Neural cell (in vitro differentiated cells): ENCODE data around the gene TMPRSS2. TPM values are rescaled to one million over a fixed set of nuclear protein-coding genes. Genes with fewer than 3 reads are reported as not detected.

Experiments used
- H2AFZ ChIP-seq: fragments of 200-600, 300-800 bp; sonication (generic), shearing (Covaris generic); 2 replicates; pipeline ENCODE4 v1.6.0; 2014; ENCODE audit warnings: low read depth, mild to moderate bottlenecking, antibody characterized with exemption, low read length, moderate library complexity
- H3F3A ChIP-seq: fragments of 200-600 bp; shearing (Covaris generic); 2 replicates; pipeline ENCODE4 v1.6.1; 2016; ENCODE audit warnings: mild to moderate bottlenecking, moderate library complexity, mixed read lengths, antibody characterized with exemption, low read length; ENCODE audit not compliant: insufficient read depth, poor library complexity, severe bottlenecking
- H3K27ac ChIP-seq: fragments of 200-600, 300-800 bp; sonication (generic), shearing (Covaris generic); 2 replicates; pipeline ENCODE4 v1.5.1; 2014; ENCODE audit warnings: mild to moderate bottlenecking, low read length, moderate library complexity
- H3K27me3 ChIP-seq: fragments of 300-800, 200-600 bp; sonication (generic), shearing (Covaris generic); 2 replicates; pipeline ENCODE4 v1.6.0; 2014; ENCODE audit warnings: mild to moderate bottlenecking, low read depth, low read length, moderate library complexity; ENCODE audit not compliant: insufficient read depth
- H3K36me3 ChIP-seq: fragments of 300-800, 200-600 bp; sonication (generic), shearing (Covaris generic); 2 replicates; pipeline ENCODE4 v1.5.1; 2014; ENCODE audit warnings: mild to moderate bottlenecking, antibody characterized with exemption, low read length, moderate library complexity; ENCODE audit not compliant: insufficient read depth
- H3K4me2 ChIP-seq: fragments of 300-800, 200-600 bp; sonication (generic), shearing (Covaris generic); 2 replicates; pipeline ENCODE4 v1.6.0; 2014; ENCODE audit warnings: mild to moderate bottlenecking, low read length
- H3K4me3 ChIP-seq: fragments of 300-800, 200-600 bp; sonication (generic), shearing (Covaris generic); 2 replicates; pipeline ENCODE4 v1.5.1; 2014; ENCODE audit warnings: mild to moderate bottlenecking, low read length, moderate library complexity
- H3K79me2 ChIP-seq: fragments of 200-600 bp; shearing (Covaris generic); replicated peaks from 2 replicates; pipeline ENCODE4 v1.6.0; 2014; ENCODE audit warnings: mild to moderate bottlenecking, low read length, moderate library complexity; ENCODE audit not compliant: insufficient read depth
- H3K9ac ChIP-seq: fragments of 300-800, 200-600 bp; sonication (generic), shearing (Covaris generic); 2 replicates; pipeline ENCODE4 v1.6.1; 2016; ENCODE audit warnings: mild to moderate bottlenecking, low read length, mixed read lengths
- H3K9me2 ChIP-seq: fragments of 200-600 bp; shearing (Covaris generic); 2 replicates; pipeline ENCODE4 v1.6.1; 2016; ENCODE audit warnings: mild to moderate bottlenecking, low read length, mixed read lengths; ENCODE audit not compliant: insufficient read depth
- H3K9me3 ChIP-seq: fragments of 200-600, 300-800 bp; sonication (generic), shearing (Covaris generic); 2 replicates; pipeline ENCODE4 v1.6.1; 2016; ENCODE audit warnings: mild to moderate bottlenecking, mixed run types, low read length, moderate library complexity, mixed read lengths
- H4K20me1 ChIP-seq: fragments of 200-600 bp; shearing (Covaris generic); 2 replicates; pipeline ENCODE4 v1.6.1; 2016; ENCODE audit warnings: mild to moderate bottlenecking, mixed run types; ENCODE audit not compliant: insufficient read depth
- CTCF ChIP-seq: fragments of 450-650 bp; IDR thresholded peaks from 2 replicates; pipeline ENCODE4 v1.5.1; 2014; ENCODE audit warnings: antibody characterized with exemption, mild to moderate bottlenecking, moderate library complexity; ENCODE audit not compliant: poor library complexity, severe bottlenecking
- EP300 ChIP-seq: fragments of 450-650 bp; conservative IDR thresholded peaks from 2 replicates; pipeline ENCODE4 v1.6.1; 2014; ENCODE audit warnings: antibody characterized with exemption, mild to moderate bottlenecking, moderate library complexity; ENCODE audit not compliant: poor library complexity, severe bottlenecking
- EZH2 ChIP-seq: fragments of 200-600, 300-800 bp; shearing (Covaris generic), sonication (generic); IDR thresholded peaks from 2 replicates; pipeline ENCODE4 v1.6.1; 2014; ENCODE audit warnings: antibody characterized with exemption, low read length, borderline replicate concordance, mild to moderate bottlenecking; ENCODE audit not compliant: insufficient read depth, poor library complexity, severe bottlenecking
- MXI1 ChIP-seq: fragments of 450-650 bp; conservative IDR thresholded peaks from 2 replicates; pipeline ENCODE4 v1.6.1; 2014; ENCODE audit warnings: antibody characterized with exemption, mild to moderate bottlenecking; ENCODE audit not compliant: poor library complexity, severe bottlenecking
- POLR2AphosphoS5 ChIP-seq: IDR thresholded peaks from 2 replicates; pipeline ENCODE4 v1.6.1; 2012
- RAD21 ChIP-seq: fragments of 450-650 bp; conservative IDR thresholded peaks from 2 replicates; pipeline ENCODE4 v1.6.1; 2014; ENCODE audit warnings: antibody characterized with exemption, mild to moderate bottlenecking, moderate library complexity
- SMC3 ChIP-seq: fragments of 450-650 bp; conservative IDR thresholded peaks from 2 replicates; pipeline ENCODE4 v1.6.1; 2014; ENCODE audit warnings: antibody characterized with exemption, mild to moderate bottlenecking, moderate library complexity; ENCODE audit not compliant: poor library complexity
- TAF1 ChIP-seq: IDR thresholded peaks from 2 replicates; pipeline ENCODE4 v1.6.1; 2012; ENCODE audit warnings: low read depth
- polyA plus RNA-seq: library from polyadenylated mRNA; depleted of rRNA; stranded (reverse); fragments of >200 nt; gene quantifications from 2 replicates; pipeline ENCODE4 v1.2.3, GENCODE V29; 2014
- TF ChIP-seq, protein P1 (sequence below): IDR thresholded peaks from 2 replicates; pipeline ENCODE4 v1.6.1; 2012; ENCODE audit warnings: borderline replicate concordance

TMPRSS2 gene
- polyA plus RNA-seq, 1 donor from 2014 or later = not detected

DNA sequence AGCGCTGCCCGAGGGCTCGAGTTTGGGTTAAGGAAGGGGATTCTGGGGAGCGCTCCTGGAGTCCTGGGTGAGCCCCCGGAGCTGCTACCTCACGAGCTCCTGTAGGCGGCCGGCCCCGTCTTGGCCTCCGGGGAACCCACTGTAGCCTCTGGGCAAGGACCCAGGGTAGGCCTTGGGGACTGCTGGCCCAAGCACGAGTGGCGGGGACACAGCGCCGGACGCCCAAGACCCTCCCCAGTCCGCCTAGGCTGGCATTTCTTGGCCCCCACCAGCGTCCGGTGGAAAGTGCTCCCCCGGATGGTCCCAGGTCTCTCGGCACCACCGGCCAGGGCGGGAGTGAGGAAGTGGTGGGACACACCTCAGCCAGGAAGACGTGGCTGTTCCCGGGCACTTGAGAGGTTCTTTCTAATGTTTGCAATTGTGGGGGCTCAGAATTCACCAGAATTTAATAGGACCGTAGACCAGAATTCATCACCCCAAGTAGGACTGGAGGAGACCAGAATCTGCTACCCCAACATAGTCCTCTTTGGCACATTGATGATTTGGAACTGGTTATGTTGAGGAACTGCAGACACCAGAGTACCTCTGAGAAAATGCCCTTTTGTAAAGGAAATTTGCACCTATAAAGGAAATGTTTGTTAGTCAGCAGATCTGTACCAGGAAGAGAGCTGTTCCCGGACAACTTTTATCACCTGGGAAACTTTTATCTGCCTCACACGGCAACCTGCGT, 622 bp upstream of the TMPRSS2 start:
- Histone ChIP-seq H3K36me3 (no peaks in the 10 kb centered on the region), H3K4me2 (no peak overlapping the region), H3K79me2 (no peaks in the 10 kb centered on the region), H3K27ac (no peak overlapping the region), H4K20me1 (no peaks in the 10 kb centered on the region), H3K9me2 (no peaks in the 10 kb centered on the region), H2AFZ (no peak overlapping the region), H3F3A (no peaks in the 10 kb centered on the region), H3K9me3 (peaks cover 6% of the 10 kb centered on the region), H3K4me3 (peak overlapping the region; percentile 65), H3K27me3 (peaks cover 67% of the 10 kb centered on the region), H3K9ac (no peak overlapping the region)
- TF ChIP-seq RAD21 (no peak), EP300 (no peak), MXI1 (no peak), CTCF (no peak), TAF1 (no peak), POLR2AphosphoS5 (no peak)
- TF ChIP-seq, protein P1, sequence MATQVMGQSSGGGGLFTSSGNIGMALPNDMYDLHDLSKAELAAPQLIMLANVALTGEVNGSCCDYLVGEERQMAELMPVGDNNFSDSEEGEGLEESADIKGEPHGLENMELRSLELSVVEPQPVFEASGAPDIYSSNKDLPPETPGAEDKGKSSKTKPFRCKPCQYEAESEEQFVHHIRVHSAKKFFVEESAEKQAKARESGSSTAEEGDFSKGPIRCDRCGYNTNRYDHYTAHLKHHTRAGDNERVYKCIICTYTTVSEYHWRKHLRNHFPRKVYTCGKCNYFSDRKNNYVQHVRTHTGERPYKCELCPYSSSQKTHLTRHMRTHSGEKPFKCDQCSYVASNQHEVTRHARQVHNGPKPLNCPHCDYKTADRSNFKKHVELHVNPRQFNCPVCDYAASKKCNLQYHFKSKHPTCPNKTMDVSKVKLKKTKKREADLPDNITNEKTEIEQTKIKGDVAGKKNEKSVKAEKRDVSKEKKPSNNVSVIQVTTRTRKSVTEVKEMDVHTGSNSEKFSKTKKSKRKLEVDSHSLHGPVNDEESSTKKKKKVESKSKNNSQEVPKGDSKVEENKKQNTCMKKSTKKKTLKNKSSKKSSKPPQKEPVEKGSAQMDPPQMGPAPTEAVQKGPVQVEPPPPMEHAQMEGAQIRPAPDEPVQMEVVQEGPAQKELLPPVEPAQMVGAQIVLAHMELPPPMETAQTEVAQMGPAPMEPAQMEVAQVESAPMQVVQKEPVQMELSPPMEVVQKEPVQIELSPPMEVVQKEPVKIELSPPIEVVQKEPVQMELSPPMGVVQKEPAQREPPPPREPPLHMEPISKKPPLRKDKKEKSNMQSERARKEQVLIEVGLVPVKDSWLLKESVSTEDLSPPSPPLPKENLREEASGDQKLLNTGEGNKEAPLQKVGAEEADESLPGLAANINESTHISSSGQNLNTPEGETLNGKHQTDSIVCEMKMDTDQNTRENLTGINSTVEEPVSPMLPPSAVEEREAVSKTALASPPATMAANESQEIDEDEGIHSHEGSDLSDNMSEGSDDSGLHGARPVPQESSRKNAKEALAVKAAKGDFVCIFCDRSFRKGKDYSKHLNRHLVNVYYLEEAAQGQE = no peak

GRCh38 chr21:41506611-41507520, 1.1 kb downstream of the TMPRSS2 start:
- Histone ChIP-seq H3K9ac (peak overlapping the region; percentile 3), H2AFZ (no peak overlapping the region), H3K9me3 (peaks cover 6% of the 10 kb centered on the region), H4K20me1 (no peaks in the 10 kb centered on the region), H3K36me3 (no peaks in the 10 kb centered on the region), H3K27ac (no peak overlapping the region), H3F3A (no peaks in the 10 kb centered on the region), H3K27me3 (peaks cover 67% of the 10 kb centered on the region), H3K79me2 (no peaks in the 10 kb centered on the region), H3K4me3 (peak overlapping the region; percentile 65), H3K9me2 (no peaks in the 10 kb centered on the region), H3K4me2 (peak overlapping the region; percentile 65)
- TF ChIP-seq TAF1 (no peak), EP300 (no peak), RAD21 (no peak), POLR2AphosphoS5 (no peak), SMC3 (no peak), CTCF (no peak), EZH2 (no peak), MXI1 (no peak)
- TF ChIP-seq, protein P1 = no peak
